Hepatocyte (in vitro differentiated cells): ENCODE data around the gene CECR2. TPM values are rescaled to one million over a fixed set of nuclear protein-coding genes. Genes with fewer than 3 reads are reported as not detected.

ENCODE experiments used
- DNase-seq: peaks from one replicate; pipeline ENCODE4 v3.0.0-alpha.2; 2016; ENCODE audit warnings: low spot score
- H2AFZ ChIP-seq: fragments of 200-600 bp; sonication (generic); 2 replicates; pipeline ENCODE4 v1.6.0; 2016; ENCODE audit warnings: antibody characterized with exemption, mild to moderate bottlenecking
- H3K27ac ChIP-seq: fragments of 200-600 bp; sonication (generic); 2 replicates; pipeline ENCODE4 v1.5.1; 2016; ENCODE audit warnings: mild to moderate bottlenecking
- H3K27me3 ChIP-seq: fragments of 200-600 bp; sonication (generic); 2 replicates; pipeline ENCODE4 v1.6.1; 2016
- H3K36me3 ChIP-seq: fragments of 200-600 bp; sonication (generic); replicated peaks from 2 replicates; pipeline ENCODE4 v1.5.1; 2016; ENCODE audit warnings: low read depth; ENCODE audit not compliant: insufficient read depth
- H3K4me1 ChIP-seq: fragments of 200-600 bp; sonication (generic); 2 replicates; pipeline ENCODE4 v1.5.1; 2016; ENCODE audit warnings: mild to moderate bottlenecking, moderate library complexity; ENCODE audit not compliant: insufficient read depth
- H3K4me2 ChIP-seq: fragments of 200-600 bp; sonication (generic); 2 replicates; pipeline ENCODE4 v1.6.0; 2016
- H3K4me3 ChIP-seq: fragments of 200-600 bp; sonication (generic); 2 replicates; pipeline ENCODE4 v1.5.1; 2016; ENCODE audit warnings: mild to moderate bottlenecking
- H3K79me2 ChIP-seq: fragments of 200-600 bp; sonication (generic); 2 replicates; pipeline ENCODE4 v1.6.0; 2017; ENCODE audit warnings: mild to moderate bottlenecking
- H3K9me2 ChIP-seq: fragments of 200-600 bp; sonication (generic); replicated peaks from 2 replicates; pipeline ENCODE4 v1.6.0; 2017; ENCODE audit warnings: mild to moderate bottlenecking; ENCODE audit not compliant: insufficient read depth
- H3K9me3 ChIP-seq: fragments of 200-600 bp; sonication (generic); 2 replicates; pipeline ENCODE4 v1.5.1; 2016; ENCODE audit warnings: low read depth, mild to moderate bottlenecking
- H4K20me1 ChIP-seq: fragments of 200-600 bp; sonication (generic); 2 replicates; pipeline ENCODE4 v1.6.0; 2016; ENCODE audit warnings: mild to moderate bottlenecking; ENCODE audit not compliant: insufficient read depth, poor library complexity, severe bottlenecking
- CTCF ChIP-seq: fragments of 200-600 bp; sonication (generic); IDR thresholded peaks from 2 replicates; pipeline ENCODE4 v1.5.1; 2016; ENCODE audit warnings: antibody characterized with exemption, mild to moderate bottlenecking; ENCODE audit not compliant: poor library complexity
- EZH2 ChIP-seq: fragments of 200-600 bp; sonication (generic); IDR thresholded peaks from 2 replicates; pipeline ENCODE4 v1.6.1; 2016; ENCODE audit warnings: antibody characterized with exemption, mild to moderate bottlenecking, borderline replicate concordance
- EZH2phosphoT487 ChIP-seq: fragments of 200-600 bp; sonication (generic); IDR thresholded peaks from one replicate; pipeline ENCODE4 v1.6.1; 2018; ENCODE audit warnings: antibody characterized with exemption, mild to moderate bottlenecking, low read depth, moderate library complexity; ENCODE audit not compliant: unreplicated experiment, severe bottlenecking
- WGBS: methylation state at CpG from one replicate; pipeline ENCODE4 v1.1.6; 2016; ENCODE audit warnings: low lambda C conversion rate; ENCODE audit errors: missing lambda C conversion rate; 5-methylcytosine and 5-hydroxymethylcytosine counted together
- polyA plus RNA-seq: library from polyadenylated mRNA; unstranded; fragments of >200 nt; fragmentation: Nextera tagmentation; extraction: Ambion mirVana; gene quantifications from 2 replicates; pipeline ENCODE4 v1.2.1, GENCODE V29; 2016
- total RNA-seq: library from RNA; depleted of rRNA; stranded (reverse); fragments of >200 nt; gene quantifications from 2 replicates; pipeline ENCODE4 v1.2.3, GENCODE V29; 2014

CECR2 gene
- total and polyA plus RNA-seq, 2 experiments from 2014 or later = 2.2 to 3.6 TPM

GRCh38 chr22:17549655-17550054, 180.4 kb downstream of the CECR2 start:
- DNase-seq = no peak
- Histone ChIP-seq H3K4me1 (no peaks in the 10 kb centered on the region), H3K9me2 (no peaks in the 10 kb centered on the region), H3K36me3 (no peaks in the 10 kb centered on the region), H3K4me3 (no peak overlapping the region), H3K27me3 (no peaks in the 10 kb centered on the region), H3K9me3 (no peaks in the 10 kb centered on the region), H3K79me2 (no peaks in the 10 kb centered on the region), H2AFZ (no peak overlapping the region), H3K27ac (no peak overlapping the region), H4K20me1 (no peaks in the 10 kb centered on the region), H3K4me2 (no peak overlapping the region)
- WGBS = 96% methylated on average over 5 of the region's 5 CpGs
- TF ChIP-seq EZH2phosphoT487 (no peak), EZH2 (no peak), CTCF (no peak)

- 94% methylated on average over 7 of the region's 7 CpGs for WGBS
These were observed 183.5 kb downstream of the CECR2 start for GRCh38 chr22:17552737-17553136.

DNA sequence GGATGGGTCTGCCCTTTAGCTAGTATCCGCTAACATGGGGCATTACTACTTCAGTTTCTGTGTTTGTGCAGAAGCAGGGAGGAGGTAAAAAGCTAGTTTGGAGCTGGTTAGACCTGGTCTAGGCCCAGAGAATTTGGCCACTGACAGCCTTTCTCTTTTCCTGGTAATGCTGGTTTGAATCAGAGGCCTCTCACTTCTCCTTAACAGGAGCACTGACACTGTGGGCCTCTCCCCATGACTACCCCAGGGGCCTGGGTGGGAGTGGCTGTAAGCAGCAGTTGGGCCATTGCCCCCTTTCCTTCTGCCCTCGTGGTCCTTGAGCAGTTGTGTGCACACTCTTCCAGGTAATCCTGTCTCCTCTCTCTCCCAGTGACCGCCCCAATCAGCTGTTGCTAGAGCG, 185.6 kb downstream of the CECR2 start:
- Histone ChIP-seq H2AFZ (no peak overlapping the region), H3K79me2 (no peaks in the 10 kb centered on the region), H3K4me2 (no peak overlapping the region), H3K36me3 (no peaks in the 10 kb centered on the region), H3K27ac (no peak overlapping the region), H3K9me2 (no peaks in the 10 kb centered on the region), H3K4me3 (no peak overlapping the region), H3K4me1 (no peaks in the 10 kb centered on the region), H3K27me3 (no peaks in the 10 kb centered on the region), H3K9me3 (no peaks in the 10 kb centered on the region), H4K20me1 (no peaks in the 10 kb centered on the region)
- TF ChIP-seq EZH2 = no peak
- no peak for TF ChIP-seq CTCF
- no peak for TF ChIP-seq EZH2phosphoT487
- 96% methylated on average over 4 of the region's 4 CpGs for WGBS
- no peak for DNase-seq

More at GRCh38 chr22:17552737-17553136, 183.5 kb downstream of the CECR2 start:
- no peak for DNase-seq
- H3K36me3 ChIP-seq = no peaks in the 10 kb centered on the region
- TF ChIP-seq EZH2phosphoT487 (no peak), EZH2 (no peak), CTCF (no peak)
- H3K79me2 ChIP-seq = no peaks in the 10 kb centered on the region
- H3K9me2 ChIP-seq = no peaks in the 10 kb centered on the region
- no peak overlapping the region for H3K4me3 ChIP-seq
- no peaks in the 10 kb centered on the region for H3K4me1 ChIP-seq
- H2AFZ ChIP-seq = no peak overlapping the region
- no peaks in the 10 kb centered on the region for H3K27me3 ChIP-seq
- no peak overlapping the region for H3K27ac ChIP-seq
- H3K9me3 ChIP-seq = no peaks in the 10 kb centered on the region
- H4K20me1 ChIP-seq = no peaks in the 10 kb centered on the region
- no peak overlapping the region for H3K4me2 ChIP-seq

GRCh38 chr22:17559188-17559587, 189.9 kb downstream of the CECR2 start:
- H3K9me3 ChIP-seq = no peaks in the 10 kb centered on the region
- no peak overlapping the region for H3K4me3 ChIP-seq
- H4K20me1 ChIP-seq = no peaks in the 10 kb centered on the region
- no peaks in the 10 kb centered on the region for H3K27me3 ChIP-seq
- no peaks in the 10 kb centered on the region for H3K9me2 ChIP-seq
- H3K27ac ChIP-seq = no peak overlapping the region
- H3K4me2 ChIP-seq = no peak overlapping the region
- no peak overlapping the region for H2AFZ ChIP-seq
- TF ChIP-seq EZH2phosphoT487 (no peak), EZH2 (no peak), CTCF (no peak)
- WGBS = 94% methylated on average over 10 of the region's 10 CpGs
- DNase-seq = no peak
- H3K36me3 ChIP-seq = no peaks in the 10 kb centered on the region
- peaks cover 7% of the 10 kb centered on the region for H3K4me1 ChIP-seq
- no peaks in the 10 kb centered on the region for H3K79me2 ChIP-seq
